K562 (cell line): ENCODE results near the gene COL20A1. TPM values are rescaled to one million over a fixed set of nuclear protein-coding genes. Genes with fewer than 3 reads are reported as not detected.

Experiments
- ATAC-seq: fragments of 200-7000 bp; cut with Tn5 transposase; 3 replicates; pipeline ENCODE4 v1.9.1; 2020; ENCODE audit warnings: moderate library complexity
- BruUV-seq: library from RNA; stranded (reverse); fragments of 400-500 nt; replicated peaks from 2 replicates; lab custom pipeline; 2021; lab: Mats Ljungman, UMichigan
- CTCF ChIA-PET: fragments of 300-600 bp; formaldehyde crosslinking; extraction: SDS; loops from one replicate; lab custom pipeline; 2021; ENCODE audit warnings: low intra/inter-chr PET ratio; lab: Yijun Ruan, JAX
- POLR2A ChIA-PET: fragments of 300-600, 350-650 bp; sonication (Branson Sonifier 250); formaldehyde crosslinking; extraction: SDS; loops from one replicate; lab custom pipeline; 2021; ENCODE audit warnings: antibody characterized with exemption, inconsistent platforms; lab: Yijun Ruan, JAX
- DNase-seq, 4 experiments: peaks; one replicate each; pipeline versions ENCODE4 v3.0.0 to v3.0.0-alpha.2; 2011 to 2018; ENCODE audit warnings: low spot score in 3 of 4, mixed read lengths in 3 of 4; ENCODE audit errors: extremely low read depth in 1 of 4
- FAIRE-seq: peaks from 2 replicates; lab custom pipeline; 2011; peaks lifted over from hg19 to GRCh38; lab: Jason Lieb, UNC
- H2AFZ ChIP-seq: 2 replicates; pipeline ENCODE4 v1.6.0; 2011; ENCODE audit warnings: low read depth, low read length, control low read depth, inconsistent platforms
- H3K27ac ChIP-seq: fragments of 200-600 bp; 3 replicates; pipeline ENCODE4 v1.8.0; 2011; ENCODE audit warnings: low read depth, mild to moderate bottlenecking, control low read depth, inconsistent platforms, low read length, moderate library complexity, mixed read lengths; ENCODE audit errors: extremely low read depth
- H3K27me3 ChIP-seq, 2 experiments: fragments of 300-600 bp in 1 of 2; 2 replicates in 1 of 2; 3 replicates in 1 of 2; pipeline versions ENCODE4 v1.6.0 to v1.8.0; 2011; ENCODE audit warnings: inconsistent platforms in 2 of 2, low read length in 2 of 2, mild to moderate bottlenecking in 1 of 2, mixed read lengths in 1 of 2, moderate library complexity in 1 of 2; ENCODE audit not compliant: control insufficient read depth in 2 of 2, insufficient read depth in 2 of 2
- H3K36me3 ChIP-seq: fragments of 300-600 bp; 3 replicates; pipeline ENCODE4 v1.8.0; 2011; ENCODE audit warnings: mild to moderate bottlenecking, low read length, inconsistent platforms; ENCODE audit not compliant: control insufficient read depth, insufficient read depth
- H3K4me1 ChIP-seq, 2 experiments: fragments of 200-600 bp in 1 of 2; replicated peaks in 1 of 2; 2 replicates in 1 of 2; 3 replicates in 1 of 2; pipeline versions ENCODE4 v1.5.1 to v1.8.0; 2011; ENCODE audit warnings: inconsistent platforms in 2 of 2, low read length in 2 of 2, mild to moderate bottlenecking in 1 of 2, mixed read lengths in 1 of 2, moderate library complexity in 1 of 2; ENCODE audit not compliant: control insufficient read depth in 2 of 2, insufficient read depth in 2 of 2
- H3K4me2 ChIP-seq: 2 replicates; pipeline ENCODE4 v1.6.1; 2011; ENCODE audit warnings: low read length, control low read depth, inconsistent platforms, mixed read lengths; ENCODE audit not compliant: insufficient read depth
- H3K4me3 ChIP-seq: fragments of 200-600 bp; sonication (generic), shearing (Covaris generic); 2 replicates; pipeline ENCODE4 v1.5.1; 2016; ENCODE audit warnings: control low read depth, inconsistent platforms
- H3K79me2 ChIP-seq: fragments of 200-600 bp; 3 replicates; pipeline ENCODE4 v1.8.0; 2011; ENCODE audit warnings: low read length, inconsistent platforms; ENCODE audit not compliant: control insufficient read depth, insufficient read depth
- H3K9ac ChIP-seq, 2 experiments: 2 replicates each; pipeline versions ENCODE4 v1.6.0 to v1.6.1; 2011; ENCODE audit warnings: low read depth in 2 of 2, low read length in 2 of 2, control low read depth in 1 of 2, inconsistent platforms in 1 of 2, mild to moderate bottlenecking in 1 of 2, mixed read lengths in 1 of 2; ENCODE audit not compliant: insufficient read depth in 1 of 2
- H3K9me1 ChIP-seq: one replicate; pipeline ENCODE4 v1.6.0; 2011; ENCODE audit warnings: inconsistent platforms, mild to moderate bottlenecking, low read length, moderate library complexity; ENCODE audit not compliant: control insufficient read depth, insufficient read depth
- H3K9me3 ChIP-seq: replicated peaks from 2 replicates; pipeline ENCODE4 v1.5.1; 2011; ENCODE audit warnings: low read depth, low read length, inconsistent platforms; ENCODE audit not compliant: control insufficient read depth, insufficient read depth
- H4K20me1 ChIP-seq: replicated peaks from 2 replicates; pipeline ENCODE4 v1.6.1; 2011; ENCODE audit warnings: low read length, inconsistent platforms, mixed read lengths; ENCODE audit not compliant: control insufficient read depth, insufficient read depth
- EP400 ChIP-seq: fragments of 450-650 bp; IDR thresholded peaks from 2 replicates; pipeline ENCODE4 v1.6.1; 2017; ENCODE audit warnings: antibody characterized with exemption, mild to moderate bottlenecking, moderate library complexity
- FOSL1 ChIP-seq: fragments of 200-800 bp; sonication (Bioruptor generic); conservative IDR thresholded peaks from 2 replicates; pipeline ENCODE4 v1.6.1; 2016; ENCODE audit warnings: missing genetic modification characterization, missing compliant biosample characterization
- HLTF ChIP-seq: fragments of 450-650 bp; IDR thresholded peaks from 2 replicates; pipeline ENCODE4 v1.6.1; 2016
- JUN ChIP-seq, 2 experiments: sonication (generic) in 1 of 2; formaldehyde crosslinking in 1 of 2; IDR thresholded peaks; 2 replicates each; pipeline versions ENCODE4 v1.6.1 to v1.8.0; 2012 to 2022; ENCODE audit warnings: borderline replicate concordance in 2 of 2, mild to moderate bottlenecking in 2 of 2, improper control_type of control experiment in 1 of 2, low read depth in 1 of 2, low read length in 1 of 2, missing genetic modification reagents in 1 of 2
- RBM14 ChIP-seq: fragments of 200-400 bp; formaldehyde crosslinking; IDR thresholded peaks from 2 replicates; pipeline ENCODE4 v1.6.1; 2018; ENCODE audit warnings: low read depth, mild to moderate bottlenecking, low read length, moderate library complexity, borderline replicate concordance; ENCODE audit not compliant: insufficient read depth
- RNF219 ChIP-seq: fragments of 250-450 bp; sonication (Bioruptor Pico); IDR thresholded peaks from 2 replicates; pipeline ENCODE4 v1.5.0; 2022; ENCODE audit warnings: mild to moderate bottlenecking
- SIN3B ChIP-seq: fragments of 450-650 bp; IDR thresholded peaks from 2 replicates; pipeline ENCODE4 v1.6.1; 2017; ENCODE audit warnings: low read depth, mild to moderate bottlenecking, moderate library complexity
- SNIP1 ChIP-seq: fragments of 450-650 bp; IDR thresholded peaks from 2 replicates; pipeline ENCODE4 v1.7.1; 2017; ENCODE audit warnings: low read depth, mild to moderate bottlenecking
- ZNF407 ChIP-seq: fragments of 450-650 bp; IDR thresholded peaks from 2 replicates; pipeline ENCODE4 v1.6.1; 2016; ENCODE audit warnings: low read depth
- WGBS: fragments of 100-300 bp; shearing (Covaris generic); methylation state at CpG from one replicate; pipeline ENCODE4 v1.1.6; 2016; ENCODE audit warnings: low coverage, mixed read lengths; ENCODE audit not compliant: insufficient coverage; ENCODE audit errors: missing lambda C conversion rate; 5-methylcytosine and 5-hydroxymethylcytosine counted together
- in situ Hi-C: fragments of 300-500 bp; cut with MboI; formaldehyde crosslinking; loops from 4 replicates; pipeline ENCODE4 v1.15.0; 2018; ENCODE audit warnings: inconsistent platforms, mixed read lengths
- intact Hi-C: fragments of 100-400 bp; cut with micrococcal nuclease; formaldehyde crosslinking; loops from 2 replicates; pipeline ENCODE4 v1.14.2; 2022
- polyA plus RNA-seq, 8 experiments: library from polyadenylated mRNA; depleted of rRNA in 4 of 8; stranded (reverse) in 5 of 8; unstranded in 3 of 8; fragments of >200 nt; fragmentation: Nextera tagmentation in 2 of 8; fragmentation: Illumina TruSeq in 1 of 8; extraction: Ambion mirVana in 2 of 8; extraction: Trizol in 1 of 8; gene quantifications; 2 replicates each; pipeline versions ENCODE4 v1.2.1 to v1.2.3, GENCODE V29; 2011 to 2014; ENCODE audit warnings: inconsistent platforms in 1 of 8, missing spikeins in 1 of 8
- total RNA-seq, 7 experiments: library from RNA; depleted of rRNA in 6 of 7; stranded (reverse); fragments of >200 nt in 6 of 7; fragmentation: Illumina TruSeq in 2 of 7; extraction: Trizol in 2 of 7; gene quantifications; 2 replicates each; pipeline versions ENCODE4 v1.2.1 to v1.2.3, GENCODE V29; 2011 to 2021; ENCODE audit warnings: low replicate concordance in 1 of 7

The COL20A1 gene
- total and polyA plus RNA-seq, 9 of the 15 experiments (the other 6 are each of a cell fraction or from before 2014, with no cell fraction given): not detected

- TF ChIP-seq SIN3B (no peak), EP400 (no peak), RNF219 (no peak), RBM14 (no peak), FOSL1 (tag) (no peak), JUN (IDR thresholded peaks at IDR 0.05; ENCODE audit: borderline replicate concordance, low read depth, low read length) (no peak), JUN (CRISPR knock-in tag; IDR thresholded peaks at IDR 0.05; ENCODE audit: borderline replicate concordance) (no peak)
- TF ChIP-seq, all 486 proteins: peak for 0
Measured at GRCh38 chr20:63259734-63260460, 33.1 kb upstream of the COL20A1 start (continued).

GRCh38 chr20:63260521-63260920 lies 32.5 kb upstream of the COL20A1 start:
- in situ Hi-C loops: no loop called here
- TF ChIP-seq ZNF407 (no peak), HLTF (no peak), SNIP1 (no peak)

More at GRCh38 chr20:63260521-63260920, 32.5 kb upstream of the COL20A1 start:
- H3K4me1 ChIP-seq: peaks cover 11 to 24% of the 10 kb centered on the region in 2 experiments
- H3K36me3 ChIP-seq: no peaks in the 10 kb centered on the region
- ATAC-seq (no peak; the same call in 2 of the 3 replicates), DNase-seq (no peak), FAIRE-seq (no peak)
- no TSS peak for BruUV-seq
- no peaks in the 10 kb centered on the region for H3K9me3 ChIP-seq
- CTCF ChIA-PET: no interaction called here
- POLR2A ChIA-PET: interaction anchor here (0.7 kb wide), 1 partner anchor 12 kb away, joined by 3 read pairs; no protein-coding TSS in a partner anchor
- no peak overlapping the region for H3K4me2 ChIP-seq
- 14% methylated on average over 14 of the region's 15 CpGs for WGBS
- H2AFZ ChIP-seq: no peak overlapping the region
- H3K79me2 ChIP-seq: no peaks in the 10 kb centered on the region
- intact Hi-C loops: no loop called here
- H4K20me1 ChIP-seq: 0 out of 2 replicates have a peak, but pooled peaks cover 11% of the 10 kb centered on the region
- H3K4me3 ChIP-seq: no peak overlapping the region
- H3K27me3 ChIP-seq: peaks cover 30 to 71% of the 10 kb centered on the region in 2 experiments; a peak in 4 of 5 replicates
- H3K9ac ChIP-seq: no peak overlapping the region
- no peak overlapping the region for H3K27ac ChIP-seq
- H3K9me1 ChIP-seq: no peaks in the 10 kb centered on the region
